NCI-H128 (cell line): ENCODE measurements around the gene LY6G6D.

Experiments used
- DNase-seq: peaks from one replicate; lab custom pipeline; 2025; ENCODE audit not compliant: unreplicated experiment; lab: John Stamatoyannopoulos, UW

LY6G6D gene

GRCh38 chr6:31762356-31762755 is 47.2 kb downstream of the LY6G6D start, which contains the start of gene SAPCD1:
Gene SAPCD1 (plus strand): TSS chr6:31762656. CDS start chr6:31763055, 399 bp downstream.
- DNase-seq = no peak

- DNase-seq = no peak
Measured at GRCh38 chr6:31762878-31763618, 47.9 kb downstream of the LY6G6D start.

GRCh38 chr6:31763619-31763940 is 48.4 kb downstream of the LY6G6D start:
- DNase-seq = no peak

GRCh38 chr6:31764198-31764597 is 49.0 kb downstream of the LY6G6D start:
- no peak for DNase-seq

- no peak for DNase-seq
Measured at GRCh38 chr6:31765559-31765909, 50.4 kb downstream of the LY6G6D start.

GRCh38 chr6:31765910-31766794 is 51.0 kb downstream of the LY6G6D start:
- no peak for DNase-seq

- DNase-seq = no peak
Measured at GRCh38 chr6:31767096-31767645, 52.0 kb downstream of the LY6G6D start.
